Panc1 (cell line): ENCODE data around the gene NUMB. TPM values are rescaled to one million over a fixed set of nuclear protein-coding genes. Genes with fewer than 3 reads are reported as not detected.

Experiments
- ATAC-seq: fragments of 200-7000 bp; cut with Tn5 transposase; 2 replicates; pipeline ENCODE4 v1.9.1; 2020; ENCODE audit warnings: mild to moderate bottlenecking, moderate library complexity
- Bru-seq: library from RNA; stranded (reverse); fragments of 400-500 nt; gene quantifications from one replicate; lab custom pipeline; 2021; lab: Mats Ljungman, UMichigan
- BruChase-seq, 2 experiments: library from RNA; stranded (reverse); fragments of 400-500 nt; gene quantifications; one replicate each; lab custom pipeline; 2021; lab: Mats Ljungman, UMichigan
- BruUV-seq: library from RNA; stranded (reverse); fragments of 400-500 nt; replicated peaks from 2 replicates; lab custom pipeline; 2021; lab: Mats Ljungman, UMichigan
- CTCF ChIA-PET: fragments of 300-600 bp; sonication (Branson Sonifier 250); formaldehyde crosslinking; loops from one replicate; lab custom pipeline; 2022; ENCODE audit warnings: antibody characterized with exemption; lab: Charles Lee
- POLR2A ChIA-PET: fragments of 300-600 bp; sonication (Branson Sonifier 250); formaldehyde crosslinking; loops from one replicate; lab custom pipeline; 2022; ENCODE audit warnings: antibody characterized with exemption; lab: Charles Lee
- DNase-seq: peaks from one replicate; pipeline ENCODE4 v3.0.0-alpha.2; 2010; ENCODE audit warnings: low read depth, low spot score
- H3K27ac ChIP-seq: 2 replicates; pipeline ENCODE4 v1.5.1; 2011; ENCODE audit warnings: mild to moderate bottlenecking, low read length, inconsistent platforms
- H3K27me3 ChIP-seq: fragments of 200-500 bp; sonication (Bioruptor generic); 2 replicates; pipeline ENCODE4 v1.6.0; 2014; ENCODE audit warnings: low read length, inconsistent platforms; ENCODE audit not compliant: control insufficient read depth, insufficient read depth
- H3K36me3 ChIP-seq: fragments of 200-500 bp; sonication (Bioruptor generic); 2 replicates; pipeline ENCODE4 v1.5.1; 2014; ENCODE audit warnings: inconsistent platforms, mild to moderate bottlenecking, low read length, moderate library complexity; ENCODE audit not compliant: control insufficient read depth, insufficient read depth
- H3K4me1 ChIP-seq: 2 replicates; pipeline ENCODE4 v1.5.1; 2011; ENCODE audit warnings: inconsistent platforms, mild to moderate bottlenecking, low read length, moderate library complexity; ENCODE audit not compliant: control insufficient read depth, insufficient read depth
- H3K4me3 ChIP-seq, 2 experiments: 2 replicates each; pipeline ENCODE4 v1.5.1; 2011 to 2012; ENCODE audit warnings: low read depth in 2 of 2, low read length in 2 of 2, mild to moderate bottlenecking in 2 of 2, inconsistent platforms in 1 of 2, moderate library complexity in 1 of 2
- H3K9me3 ChIP-seq: fragments of 200-500 bp; sonication (Bioruptor generic); 2 replicates; pipeline ENCODE4 v1.5.1; 2014; ENCODE audit warnings: low read depth, mild to moderate bottlenecking, inconsistent platforms, low read length, moderate library complexity; ENCODE audit not compliant: control insufficient read depth, insufficient read depth
- CTCF ChIP-seq: fragments of 450-650 bp; IDR thresholded peaks from 2 replicates; pipeline ENCODE4 v1.5.1; 2017; ENCODE audit warnings: mild to moderate bottlenecking
- POLR2AphosphoS5 ChIP-seq: IDR thresholded peaks from 2 replicates; pipeline ENCODE4 v1.6.1; 2012; ENCODE audit warnings: mild to moderate bottlenecking, low read depth, low read length, moderate library complexity
- REST ChIP-seq, 2 experiments: IDR thresholded peaks; 2 replicates each; pipeline ENCODE4 v1.6.1; 2011 to 2012; ENCODE audit warnings: low read depth in 2 of 2, control low read depth in 1 of 2, low read length in 1 of 2, mild to moderate bottlenecking in 1 of 2, moderate library complexity in 1 of 2; ENCODE audit not compliant: insufficient read depth in 1 of 2
- SIN3A ChIP-seq: IDR thresholded peaks from 2 replicates; pipeline ENCODE4 v1.6.1; 2012; ENCODE audit warnings: low read depth, mild to moderate bottlenecking, low read length, moderate library complexity, borderline replicate concordance; ENCODE audit not compliant: insufficient read depth
- TCF7L2 ChIP-seq: IDR thresholded peaks from 2 replicates; pipeline ENCODE4 v1.6.1; 2011; ENCODE audit warnings: mild to moderate bottlenecking, low read depth, low read length, inconsistent platforms
- in situ Hi-C: cut with HindIII; loops from 2 replicates; pipeline ENCODE4 v1.10.0; 2016; ENCODE audit warnings: low sequenced_read_pairs, low pct_unique_long_range_greater_than_20kb
- intact Hi-C: fragments of 100-400 bp; cut with micrococcal nuclease; formaldehyde crosslinking; loops from one replicate; pipeline ENCODE4 v1.10.0; 2022; ENCODE audit not compliant: unreplicated experiment
- long read RNA-seq: library from polyadenylated mRNA; unstranded; transcript quantifications from one replicate; pipeline ENCODE4 v2.0.0, GENCODE V29; 2021; ENCODE audit not compliant: unreplicated experiment
- polyA plus RNA-seq: library from polyadenylated mRNA; unstranded; fragments of >200 nt; gene quantifications from one replicate; pipeline ENCODE4 v1.2.1, GENCODE V29; 2012; ENCODE audit warnings: missing spikeins; ENCODE audit not compliant: insufficient read length
- total RNA-seq: library from RNA; stranded (reverse); gene quantifications from one replicate; pipeline ENCODE4 v1.2.1, GENCODE V29; 2021; ENCODE audit not compliant: unreplicated experiment

Gene NUMB
- total RNA-seq = 51.5 TPM
- polyA plus RNA-seq = 30.0 TPM
- percentile 80 among the genes with signal in this experiment for Bru-seq, nascent RNA
- BruChase-seq, experiment 1, labeled RNA remaining after a 2-hour chase = percentile 70 among the genes with signal in this experiment
- percentile 74 among the genes with signal in this experiment for BruChase-seq, experiment 2, labeled RNA remaining after a 6-hour chase
- long read RNA-seq, transcript NUMB-211 (11 exons, 3,607 nt) = major isoform, 10 of 82 reads
- long read RNA-seq, partial matches to known transcripts = 12 of 82 reads
- long read RNA-seq, other reads (novel, unspliced or antisense) = 46 of 82 reads

- no TSS peak for BruUV-seq
- peak within 1 kb of the TSS; percentile 91 for H3K27ac ChIP-seq
- no peaks in the 10 kb centered on the region; the same call in 1 of the 2 replicates for H3K36me3 ChIP-seq
- peaks cover 8% of the 10 kb centered on the region for H3K4me1 ChIP-seq
- ChIA-PET CTCF (interaction anchor here (0.6 kb wide), 1 partner anchor 35 kb away, joined by 14 read pairs; no protein-coding TSS in a partner anchor), POLR2A (interaction anchor here (0.6 to 0.7 kb wide), 4 partner anchors 115 to 1431 kb away, joined by 4 to 22 read pairs (median 10); no protein-coding TSS in a partner anchor)
- H3K9me3 ChIP-seq = no peaks in the 10 kb centered on the region
- intact Hi-C loops (loop anchor here (5.0 kb wide), 1 partner anchor 161 kb away; no protein-coding TSS in a partner anchor), in situ Hi-C loops (no loop called here)
- H3K4me3 ChIP-seq = peak within 1 kb of the TSS; percentile 61 to 81
- TF ChIP-seq CTCF = no peak
- TF ChIP-seq SIN3A = peak; percentile 62; the same call in 1 of the 2 replicates
- no peak for TF ChIP-seq REST (IDR thresholded peaks at IDR 0.05; ENCODE audit: insufficient read depth in 1 of 2, low read depth in 2 of 2, low read length in 1 of 2)
- TF ChIP-seq TCF7L2 = no peak
- peak; percentile 52; the same call in 1 of the 2 replicates for TF ChIP-seq POLR2AphosphoS5
- peak; percentile 97 for ATAC-seq
- DNase-seq = peak; percentile 99
- H3K27me3 ChIP-seq = no peaks in the 10 kb centered on the region
Measured at GRCh38 chr14:73458183-73458976, at the start of gene NUMB. NUMB (minus strand) TSS chr14:73458546; CDS start chr14:73355751, 102,795 bp downstream.

- intact Hi-C loops (no loop called here), in situ Hi-C loops (no loop called here)
- CTCF ChIA-PET = interaction anchor here (0.7 kb wide), 1 partner anchor 25 kb away, joined by 9 read pairs; no protein-coding TSS in a partner anchor
- ATAC-seq = no peak
- Histone ChIP-seq H3K36me3 (no peaks in the 10 kb centered on the region), H3K27me3 (no peaks in the 10 kb centered on the region), H3K4me1 (no peaks in the 10 kb centered on the region), H3K9me3 (no peaks in the 10 kb centered on the region), H3K27ac (no peak overlapping the region), H3K4me3 (no peak overlapping the region)
- no peak for TF ChIP-seq POLR2AphosphoS5
- no peak for TF ChIP-seq CTCF
- TF ChIP-seq SIN3A = no peak
- TF ChIP-seq REST (IDR thresholded peaks at IDR 0.05; ENCODE audit: insufficient read depth in 1 of 2, low read depth in 2 of 2, low read length in 1 of 2) = no peak
- no peak for TF ChIP-seq TCF7L2
- POLR2A ChIA-PET = no interaction called here
- BruUV-seq = no TSS peak
- DNase-seq = no peak
Measured at GRCh38 chr14:73503648-73504047, 45.3 kb upstream of the NUMB start.
